ENCODE results near the gene CNGB1.

GRCh38 chr16:57923418-57923817, 47.5 kb downstream of the CNGB1 start:
- TF ChIP-seq, protein P1, sequence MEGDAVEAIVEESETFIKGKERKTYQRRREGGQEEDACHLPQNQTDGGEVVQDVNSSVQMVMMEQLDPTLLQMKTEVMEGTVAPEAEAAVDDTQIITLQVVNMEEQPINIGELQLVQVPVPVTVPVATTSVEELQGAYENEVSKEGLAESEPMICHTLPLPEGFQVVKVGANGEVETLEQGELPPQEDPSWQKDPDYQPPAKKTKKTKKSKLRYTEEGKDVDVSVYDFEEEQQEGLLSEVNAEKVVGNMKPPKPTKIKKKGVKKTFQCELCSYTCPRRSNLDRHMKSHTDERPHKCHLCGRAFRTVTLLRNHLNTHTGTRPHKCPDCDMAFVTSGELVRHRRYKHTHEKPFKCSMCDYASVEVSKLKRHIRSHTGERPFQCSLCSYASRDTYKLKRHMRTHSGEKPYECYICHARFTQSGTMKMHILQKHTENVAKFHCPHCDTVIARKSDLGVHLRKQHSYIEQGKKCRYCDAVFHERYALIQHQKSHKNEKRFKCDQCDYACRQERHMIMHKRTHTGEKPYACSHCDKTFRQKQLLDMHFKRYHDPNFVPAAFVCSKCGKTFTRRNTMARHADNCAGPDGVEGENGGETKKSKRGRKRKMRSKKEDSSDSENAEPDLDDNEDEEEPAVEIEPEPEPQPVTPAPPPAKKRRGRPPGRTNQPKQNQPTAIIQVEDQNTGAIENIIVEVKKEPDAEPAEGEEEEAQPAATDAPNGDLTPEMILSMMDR (optimal IDR thresholded peaks at IDR 0.05 in 1 of 3, IDR thresholded peaks at IDR 0.05 in 1 of 3, conservative IDR thresholded peaks at IDR 0.05 in 1 of 3; ENCODE audit: extremely low read depth in 1 of 3, insufficient read depth in 2 of 3, low read length in 3 of 3), result no peak
- no peak for TF ChIP-seq EZH2 (IDR thresholded peaks at IDR 0.05; ENCODE audit: low read length)

Measured in keratinocyte (primary cell).